HL-60/S4 treated with retinoic acid at 250 ng/mL for 4 days and 3 days (cell line): ENCODE data around the gene DECR2.
"Not testable (repeated sequence)": the region's sequence is repeated elsewhere in the genome, so short reads cannot be mapped to it uniquely, and the experiment has no call there.

Source experiments
- in situ Hi-C: fragments of 300-500 bp; cut with MboI; formaldehyde crosslinking; loops from 2 replicates; pipeline ENCODE4 v1.7.0; 2022; ENCODE audit warnings: low sequenced_read_pairs

Gene DECR2

GRCh38 chr16:399340-400019 lies 2.2 kb upstream of the DECR2 start:
- in situ Hi-C loops = no loop called here

- in situ Hi-C loops = no loop called here
These were observed 1.6 kb upstream of the DECR2 start for GRCh38 chr16:400061-400591.

GRCh38 chr16:404971-405486 lies 3.3 kb downstream of the DECR2 start:
- in situ Hi-C loops = no loop called here

GRCh38 chr16:405548-406506 lies 4.1 kb downstream of the DECR2 start:
- in situ Hi-C loops = no loop called here

- in situ Hi-C loops = no loop called here
These were observed 5.6 kb downstream of the DECR2 start for GRCh38 chr16:407253-407652.

GRCh38 chr16:410516-411178 lies 9.0 kb downstream of the DECR2 start:
- in situ Hi-C loops = no loop called here

GRCh38 chr16:411576-412265 lies 10.0 kb downstream of the DECR2 start:
- in situ Hi-C loops = no loop called here

GRCh38 chr16:414395-415169 lies 12.9 kb downstream of the DECR2 start:
- in situ Hi-C loops = no loop called here

GRCh38 chr16:415170-415498 lies 13.4 kb downstream of the DECR2 start:
- in situ Hi-C loops = not testable (repeated sequence)

GRCh38 chr16:422179-422578 lies 20.5 kb downstream of the DECR2 start:
- in situ Hi-C loops = not testable (repeated sequence)

GRCh38 chr16:424033-424622 lies 22.4 kb downstream of the DECR2 start:
- in situ Hi-C loops = no loop called here

GRCh38 chr16:424623-425081 lies 23.0 kb downstream of the DECR2 start:
- in situ Hi-C loops = no loop called here

- in situ Hi-C loops = no loop called here
These were observed 23.5 kb downstream of the DECR2 start, which contains the start of gene RAB11FIP3 for GRCh38 chr16:425082-425718. RAB11FIP3 (plus strand) TSS chr16:425649; CDS start chr16:426007, 358 bp downstream.

- in situ Hi-C loops = no loop called here
These were observed 24.0 kb downstream of the DECR2 start for GRCh38 chr16:425740-426114.

GRCh38 chr16:426115-426905 lies 24.6 kb downstream of the DECR2 start:
- in situ Hi-C loops = no loop called here

- in situ Hi-C loops = no loop called here
These were observed 25.2 kb downstream of the DECR2 start for GRCh38 chr16:426906-427249.

- in situ Hi-C loops = no loop called here
These were observed 25.6 kb downstream of the DECR2 start for GRCh38 chr16:427250-427649.

- in situ Hi-C loops = no loop called here
These were observed 29.2 kb downstream of the DECR2 start for GRCh38 chr16:430904-431303.
